HCEC 1CT (cell line): ENCODE results near the gene LIFR.

Experiments
- DNase-seq: peaks from one replicate; pipeline ENCODE4 v3.0.0-alpha.2; 2017

Gene LIFR

GRCh38 chr5:38434966-38435705, 121.3 kb downstream of the LIFR start:
- peak; percentile 36 for DNase-seq

DNA sequence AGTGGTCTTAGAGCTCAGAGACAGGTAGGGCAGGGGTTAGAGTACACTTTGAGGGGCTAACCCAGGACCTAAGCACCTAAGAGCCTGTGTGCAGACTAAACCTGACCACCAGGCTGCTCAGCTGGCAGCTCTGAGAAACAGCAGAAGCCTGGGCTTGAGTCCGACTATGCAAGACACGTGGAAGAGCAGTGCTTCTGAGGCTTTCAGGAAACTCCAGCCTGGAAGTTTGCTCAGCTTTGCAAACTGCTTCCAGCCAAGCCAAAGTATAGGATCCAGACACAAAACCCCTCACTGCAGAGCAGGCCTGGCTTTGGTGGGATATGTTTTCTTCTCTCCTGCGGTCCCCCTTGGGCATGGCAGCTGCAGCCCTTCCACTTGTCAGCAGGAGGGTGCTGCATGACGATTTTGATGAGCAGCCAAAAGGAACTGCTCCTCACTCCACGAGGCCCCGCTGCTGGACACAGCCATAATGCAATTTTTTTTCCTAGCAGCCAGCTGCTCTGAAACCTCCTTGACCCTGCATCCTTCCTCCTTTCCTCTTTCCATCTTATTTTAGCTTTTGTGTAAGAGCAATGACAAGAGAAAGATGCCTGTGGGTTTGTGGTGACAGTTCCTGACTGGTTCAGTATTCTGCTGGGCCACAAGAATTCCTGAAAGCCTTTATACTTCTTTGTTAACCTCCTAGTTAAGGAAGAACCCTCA, 123.1 kb downstream of the LIFR start:
- peak; percentile 77 for DNase-seq

DNA sequence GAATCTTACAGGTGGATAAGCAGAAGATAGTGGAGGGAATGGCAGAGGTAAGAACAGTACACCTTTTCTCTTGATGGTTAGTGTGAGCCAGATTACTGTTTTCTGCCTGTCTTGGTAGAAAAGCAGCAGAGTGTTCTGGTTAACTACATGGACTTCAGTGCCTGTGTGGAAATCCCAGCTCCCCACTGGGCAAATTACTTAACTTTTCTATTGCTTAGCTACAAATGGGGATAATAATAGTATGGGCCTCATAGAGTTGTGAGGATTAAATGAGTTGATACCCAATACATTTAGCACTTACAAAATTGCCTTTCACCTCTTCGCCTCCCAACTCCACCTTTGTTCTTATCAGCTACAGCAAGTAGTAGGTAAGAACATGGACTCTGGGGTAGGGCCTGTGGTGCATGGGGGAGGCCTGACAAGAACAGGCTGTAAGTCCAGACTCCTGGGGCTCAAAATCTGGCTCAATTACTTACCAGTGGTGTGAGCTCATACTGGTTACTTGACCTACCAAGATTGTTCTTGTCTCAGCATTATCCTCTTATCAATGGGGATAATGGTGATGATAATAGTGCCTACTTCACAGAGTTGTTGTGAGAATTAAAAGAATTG, 125.1 kb downstream of the LIFR start:
- DNase-seq = no peak

DNA sequence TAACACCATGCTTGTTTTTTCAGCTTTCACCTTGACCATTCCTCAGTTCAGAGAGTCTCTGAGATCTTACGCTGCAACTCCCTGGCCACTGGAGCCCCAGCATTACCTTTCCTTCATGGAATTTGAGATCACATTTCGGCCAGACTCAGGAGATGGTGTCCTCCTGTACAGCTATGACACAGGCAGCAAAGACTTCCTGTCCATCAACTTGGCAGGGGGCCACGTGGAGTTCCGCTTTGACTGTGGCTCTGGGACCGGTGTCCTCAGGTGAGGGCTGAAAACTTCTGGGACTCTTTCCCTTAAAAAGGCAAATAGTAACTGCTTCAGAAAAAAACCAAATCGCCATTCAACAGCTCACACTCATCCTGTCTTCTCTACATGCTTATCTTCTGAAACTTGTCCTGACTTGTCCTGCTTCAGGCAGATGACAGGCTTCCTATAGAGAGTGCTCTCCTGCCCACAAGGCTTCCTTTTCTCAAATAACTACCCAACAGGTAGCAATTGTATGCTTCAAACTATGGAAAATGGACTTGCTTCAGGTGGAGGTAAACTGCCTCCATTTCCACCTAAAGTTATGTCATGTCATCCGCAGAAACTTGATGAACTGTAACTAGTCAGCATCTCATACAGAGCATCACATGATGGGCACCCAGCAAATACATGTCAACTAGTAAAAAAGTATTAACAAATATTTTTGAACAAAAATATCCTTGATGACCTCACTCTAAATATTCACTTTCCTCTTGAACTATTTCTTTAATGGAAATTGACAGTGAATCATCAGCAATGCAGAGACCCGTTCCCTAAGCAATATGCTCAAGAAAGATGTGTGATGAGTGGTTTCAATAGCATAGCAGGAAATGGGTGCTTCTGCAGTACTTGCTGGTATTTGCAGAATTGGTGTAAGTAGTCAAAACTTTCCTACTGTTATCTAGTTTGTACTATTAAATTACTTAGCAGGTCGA, 129.2 kb downstream of the LIFR start:
- DNase-seq = peak; percentile 47

DNA sequence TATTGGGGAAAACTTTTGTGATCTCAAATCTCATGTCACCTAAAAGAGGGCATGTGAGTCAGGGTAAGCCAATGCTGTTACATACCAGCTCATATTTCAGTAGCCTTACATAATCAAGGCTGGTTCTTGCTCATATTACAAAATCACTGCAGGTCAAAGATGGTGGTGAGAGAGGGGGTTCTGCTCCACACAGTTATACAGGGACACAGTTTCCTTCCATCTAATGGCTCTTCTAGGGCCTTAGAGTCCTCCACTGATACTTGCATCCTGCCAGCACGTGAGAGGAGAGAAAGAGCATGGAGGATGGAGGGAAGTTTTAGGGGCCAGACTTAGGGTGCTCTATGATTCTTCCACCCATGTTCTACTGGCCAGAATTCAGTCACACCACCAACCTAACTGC, 130.0 kb downstream of the LIFR start:
- DNase-seq = peak; percentile 62
